ENCODE data around the gene SLC2A4RG.

Gene SLC2A4RG

GRCh38 chr20:63748070-63748933, 8.7 kb downstream of the SLC2A4RG start:
- DNase-seq (ENCODE audit: low spot score): no peak
- POLR2A ChIA-PET (ENCODE audit: low non-redundant PET): no interaction called here
- CTCF ChIA-PET: interaction anchor here (0.5 kb wide), 1 partner anchor 70 kb away, joined by 3 read pairs; no protein-coding TSS in a partner anchor
- peak overlapping the region; percentile 7; the same call in 1 of the 2 replicates for H3K27ac ChIP-seq
- TF ChIP-seq CTCF (conservative IDR thresholded peaks at IDR 0.05; ENCODE audit: low read depth): no peak

- CTCF ChIA-PET: interaction anchor here (0.5 to 0.7 kb wide), 2 partner anchors 13 to 71 kb away, joined by 3 read pairs; no protein-coding TSS in a partner anchor
These were observed 9.3 kb downstream of the SLC2A4RG start for GRCh38 chr20:63748934-63749270.

DNA sequence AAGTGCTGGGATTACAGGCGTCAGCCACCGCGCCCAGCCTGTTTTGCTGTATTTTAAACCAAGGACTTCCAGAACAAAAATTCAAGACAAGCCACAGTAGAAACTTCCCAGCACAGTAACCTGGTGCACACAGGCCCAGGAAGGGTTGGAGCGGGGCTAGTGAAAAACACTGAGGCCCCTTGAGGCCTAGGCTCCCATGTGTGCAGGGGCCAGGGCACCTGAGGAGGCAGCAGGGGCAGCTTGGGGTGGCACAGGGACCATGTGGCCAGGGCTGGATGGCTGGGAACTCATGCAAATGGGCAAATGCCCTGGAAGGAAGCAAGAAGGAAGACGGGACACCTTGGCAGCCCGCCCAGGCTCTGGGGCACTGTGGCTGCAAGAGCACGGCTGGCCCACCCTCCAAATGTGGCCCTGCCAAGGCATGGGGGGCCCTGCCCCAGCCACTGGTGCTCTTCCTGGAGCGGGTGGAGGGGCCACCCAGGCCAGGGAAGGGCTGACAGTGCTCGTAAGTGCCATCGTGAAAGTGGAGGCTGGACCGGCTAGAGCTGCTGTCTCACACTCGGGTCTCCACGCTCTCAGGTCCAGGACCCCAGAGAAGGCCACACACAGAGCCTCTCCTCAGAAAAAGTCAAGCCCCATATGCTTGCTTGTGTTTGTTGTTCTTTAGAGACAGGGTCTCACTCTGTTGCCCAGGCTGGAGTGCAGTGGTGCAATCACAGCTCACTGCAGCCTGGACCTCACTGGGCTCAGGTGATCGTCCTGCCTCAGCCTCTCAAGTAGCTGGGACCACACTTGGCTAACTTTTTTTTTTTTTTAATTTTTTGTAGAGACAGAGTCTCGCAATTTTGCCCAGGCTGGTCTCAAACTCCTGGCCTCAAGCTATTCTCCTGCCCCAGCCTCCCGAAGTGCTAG, 10.3 kb downstream of the SLC2A4RG start:
- ChIA-PET CTCF (interaction anchor here (0.6 to 0.7 kb wide), 3 partner anchors 12 to 57 kb away, joined by 3 to 4 read pairs (median 3); no protein-coding TSS in a partner anchor), POLR2A (ENCODE audit: low non-redundant PET) (no interaction called here)
- no peak for DNase-seq (ENCODE audit: low spot score)
- no peak for TF ChIP-seq CTCF (conservative IDR thresholded peaks at IDR 0.05; ENCODE audit: low read depth)
- H3K27ac ChIP-seq: peak overlapping the region; percentile 1; the same call in 1 of the 2 replicates

More at GRCh38 chr20:63748934-63749270, 9.3 kb downstream of the SLC2A4RG start:
- no peak for TF ChIP-seq CTCF (conservative IDR thresholded peaks at IDR 0.05; ENCODE audit: low read depth)
- POLR2A ChIA-PET (ENCODE audit: low non-redundant PET): no interaction called here
- H3K27ac ChIP-seq: peak overlapping the region; percentile 7; the same call in 1 of the 2 replicates
- DNase-seq (ENCODE audit: low spot score): no peak

DNA sequence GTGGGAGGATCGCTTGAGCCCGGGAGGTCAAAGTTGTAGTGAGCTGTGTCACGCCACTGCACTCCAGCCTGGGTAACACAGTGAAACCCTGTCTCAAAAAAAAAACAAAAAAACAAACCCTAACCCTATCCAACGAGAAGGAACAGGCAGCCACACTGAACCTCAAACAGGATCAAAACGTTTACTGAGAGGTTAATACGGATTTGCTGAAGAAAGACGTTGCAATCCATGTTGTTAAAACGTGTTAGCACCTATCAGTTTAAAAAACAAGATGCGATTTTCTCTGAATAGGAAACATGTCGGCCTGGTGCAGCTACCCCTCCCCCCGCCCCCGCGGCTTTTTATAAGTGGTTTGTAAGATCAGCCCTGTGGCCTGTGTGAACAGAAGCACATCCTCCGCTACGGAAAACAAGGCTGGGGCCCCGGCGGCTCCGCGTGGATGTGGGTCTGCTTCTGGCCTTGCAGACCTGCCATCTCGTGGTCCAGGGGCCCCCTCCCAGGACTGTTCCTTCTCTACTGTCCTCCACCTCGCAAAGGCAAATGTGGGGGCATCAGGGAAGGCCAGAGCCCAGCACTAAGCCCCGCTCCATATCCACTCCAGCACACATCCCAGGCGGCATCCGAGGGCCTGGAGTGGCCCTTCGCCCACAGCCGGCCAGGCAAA, 11.4 kb downstream of the SLC2A4RG start:
- CTCF ChIA-PET: no interaction called here
- POLR2A ChIA-PET (ENCODE audit: low non-redundant PET): no interaction called here
- TF ChIP-seq CTCF (conservative IDR thresholded peaks at IDR 0.05; ENCODE audit: low read depth): no peak
- peak overlapping the region; percentile 1; the same call in 1 of the 2 replicates for H3K27ac ChIP-seq
- DNase-seq (ENCODE audit: low spot score): no peak

- no peak for TF ChIP-seq CTCF (conservative IDR thresholded peaks at IDR 0.05; ENCODE audit: low read depth)
- ChIA-PET POLR2A (ENCODE audit: low non-redundant PET) (no interaction called here), CTCF (interaction anchor here (0.7 kb wide), 1 partner anchor 9 kb away, joined by 3 read pairs; no protein-coding TSS in a partner anchor)
- DNase-seq (ENCODE audit: low spot score): no peak
- H3K27ac ChIP-seq: peak overlapping the region; percentile 14; the same call in 1 of the 2 replicates
These were observed 12.1 kb downstream of the SLC2A4RG start for GRCh38 chr20:63751471-63752271.

Data from RWPE1 (cell line).